Measurements from ENCODE around the gene ATP11A. TPM values are rescaled to one million over a fixed set of nuclear protein-coding genes. Genes with fewer than 3 reads are reported as not detected.
"Not testable (repeated sequence)": the region's sequence is repeated elsewhere in the genome, so short reads cannot be mapped to it uniquely, and the experiment has no call there.

The ATP11A gene
- total RNA-seq, 2 experiments from 2014 or later = 42.1 to 50.7 TPM

DNA sequence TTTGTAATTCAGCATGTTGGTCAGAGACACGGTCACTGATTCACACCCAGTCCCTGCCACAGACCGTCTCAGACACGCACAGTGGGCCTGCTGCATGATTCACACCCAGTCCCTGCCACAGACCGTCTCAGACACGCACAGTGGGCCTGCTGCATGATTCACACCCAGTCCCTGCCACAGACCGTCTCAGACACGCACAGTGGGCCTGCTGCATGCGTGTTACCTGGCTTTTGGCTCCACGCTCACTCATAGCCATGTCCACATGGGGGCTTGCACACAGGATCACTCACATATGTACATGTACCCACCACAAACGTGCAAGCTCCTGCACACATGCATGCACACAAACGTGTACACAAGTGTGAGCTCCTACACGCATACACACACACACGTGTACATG lies 194.9 kb downstream of the ATP11A start:
- H3K27ac Mint-ChIP-seq; DNase-seq; H3K27me3 Mint-ChIP-seq; POLR2A ChIA-PET; H3K9me3 Mint-ChIP-seq (ENCODE audit: low read depth); CTCF ChIA-PET; H3K4me3 Mint-ChIP-seq; H3K4me1 Mint-ChIP-seq; intact Hi-C loops (cut with DNase I, micrococcal nuclease); ATAC-seq: not testable (repeated sequence)
- peaks cover 19% of the 10 kb centered on the region for H3K36me3 Mint-ChIP-seq (ENCODE audit: low read depth)

DNA sequence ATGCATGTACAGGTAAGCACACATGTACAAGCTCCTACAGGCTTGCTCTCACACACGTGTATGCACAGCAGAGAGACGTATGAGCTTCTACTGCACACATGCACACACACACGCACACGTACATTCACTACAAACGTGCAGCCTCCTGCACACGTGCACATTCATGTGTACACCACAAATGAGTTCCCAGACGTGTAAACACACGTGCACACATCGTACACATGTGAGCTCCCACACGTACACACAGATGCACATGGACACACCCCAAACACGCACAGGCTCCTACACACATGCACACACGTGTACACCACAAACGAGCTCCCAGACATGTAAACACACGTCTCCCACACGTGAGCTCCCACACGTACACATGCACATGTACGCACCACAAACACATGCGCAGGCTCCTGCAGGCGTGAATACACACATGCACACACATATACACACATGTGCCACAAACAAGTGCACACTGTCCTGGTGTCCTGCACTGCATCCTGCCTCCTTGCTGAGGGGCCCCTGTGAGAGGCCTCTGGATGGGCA lies 195.5 kb downstream of the ATP11A start:
- Mint-ChIP-seq H3K9me3 (ENCODE audit: low read depth) (no peaks in the 10 kb centered on the region), H3K27ac (no peak overlapping the region), H3K36me3 (ENCODE audit: low read depth) (peaks cover 15% of the 10 kb centered on the region), H3K27me3 (no peaks in the 10 kb centered on the region), H3K4me3 (no peak overlapping the region), H3K4me1 (no peaks in the 10 kb centered on the region)
- CTCF ChIA-PET = no interaction called here
- DNase-seq (no peak), ATAC-seq (no peak)
- intact Hi-C loops (cut with DNase I, micrococcal nuclease) = no loop called here
- POLR2A ChIA-PET = no interaction called here

DNA sequence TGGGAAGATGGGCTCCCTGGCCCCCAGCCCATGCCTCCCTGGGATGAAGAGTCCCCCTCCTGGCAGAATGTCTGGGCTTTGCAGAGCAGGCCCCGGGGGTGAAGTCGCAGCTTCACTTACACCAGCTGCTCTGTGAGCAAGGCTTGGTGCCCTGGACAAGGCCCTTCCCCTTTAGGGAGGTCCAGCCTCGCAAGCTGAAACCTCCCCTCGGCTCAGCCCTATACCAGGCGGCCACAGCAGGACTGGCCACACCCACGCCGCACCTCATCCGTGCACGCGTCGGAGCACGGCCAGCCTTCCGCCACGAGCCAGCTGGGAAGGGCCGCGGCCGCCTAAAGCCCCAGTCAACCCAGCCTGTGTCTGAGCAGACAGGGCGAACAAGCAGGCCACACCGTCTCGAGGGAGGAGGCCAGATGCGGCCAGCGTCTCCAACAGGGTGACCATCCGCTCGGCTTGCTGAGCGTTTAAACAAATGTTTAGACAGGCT lies 196.0 kb downstream of the ATP11A start:
- intact Hi-C loops (cut with DNase I, micrococcal nuclease) = no loop called here
- Mint-ChIP-seq H3K27ac (no peak overlapping the region), H3K36me3 (ENCODE audit: low read depth) (peaks cover 10% of the 10 kb centered on the region), H3K4me1 (no peaks in the 10 kb centered on the region), H3K9me3 (ENCODE audit: low read depth) (no peaks in the 10 kb centered on the region), H3K4me3 (no peak overlapping the region), H3K27me3 (no peaks in the 10 kb centered on the region)
- POLR2A ChIA-PET = no interaction called here
- no peak for DNase-seq
- ATAC-seq = no peak
- CTCF ChIA-PET = no interaction called here

DNA sequence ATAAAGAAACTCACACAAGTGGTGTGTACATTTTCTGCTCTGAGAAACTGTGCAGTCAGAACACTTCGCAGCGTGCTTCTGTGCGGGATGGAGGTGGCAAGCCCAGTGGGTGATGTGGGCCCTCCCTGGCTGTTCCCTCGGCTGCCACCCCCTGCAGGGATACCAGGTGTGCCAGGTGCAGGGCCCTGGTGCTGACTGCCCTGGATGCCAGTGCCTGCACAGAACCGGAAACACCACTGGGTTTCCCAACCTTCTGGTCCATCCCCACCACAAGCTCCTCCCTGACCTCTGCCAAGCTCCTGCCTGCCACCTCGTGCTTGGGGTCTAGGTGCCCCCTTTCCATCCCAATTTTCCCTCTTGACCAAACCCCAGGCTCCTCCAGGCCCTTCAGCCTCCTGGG lies 197.3 kb downstream of the ATP11A start:
- CTCF ChIA-PET = no interaction called here

DNA sequence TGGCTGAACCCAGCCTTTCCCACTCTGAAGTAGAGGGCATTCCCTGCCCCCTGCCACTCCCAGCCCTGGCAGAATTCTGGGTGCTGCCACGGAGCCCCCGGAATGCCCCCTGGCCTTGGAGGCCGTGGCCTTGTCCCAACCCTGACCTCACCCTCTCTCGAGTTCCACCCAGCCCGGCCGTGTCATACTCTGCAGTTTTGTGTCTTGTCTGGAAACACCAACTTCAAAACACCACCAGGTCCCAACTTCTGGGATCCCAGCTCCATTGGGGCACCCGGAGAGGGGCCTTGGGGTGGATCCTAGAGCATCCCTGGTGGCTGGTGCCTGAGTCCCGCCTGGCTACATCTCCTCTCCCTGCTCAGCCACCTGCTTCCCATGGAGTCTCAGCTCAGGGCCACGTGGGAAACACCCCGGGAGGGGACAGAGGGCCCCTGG lies 197.7 kb downstream of the ATP11A start:
- H3K4me3 Mint-ChIP-seq = no peak overlapping the region
- H3K27me3 Mint-ChIP-seq = no peaks in the 10 kb centered on the region
- POLR2A ChIA-PET = no interaction called here
- intact Hi-C loops (cut with DNase I, micrococcal nuclease) = no loop called here
- CTCF ChIA-PET = no interaction called here
- H3K36me3 Mint-ChIP-seq (ENCODE audit: low read depth) = peaks cover 8% of the 10 kb centered on the region
- ATAC-seq (no peak), DNase-seq (peak; percentile 4)
- H3K9me3 Mint-ChIP-seq (ENCODE audit: low read depth) = no peaks in the 10 kb centered on the region
- H3K27ac Mint-ChIP-seq = no peak overlapping the region
- no peaks in the 10 kb centered on the region for H3K4me1 Mint-ChIP-seq

More for the DNA sequence above, 197.3 kb downstream of the ATP11A start:
- no peaks in the 10 kb centered on the region for H3K4me1 Mint-ChIP-seq
- no peak overlapping the region for H3K4me3 Mint-ChIP-seq
- DNase-seq (no peak), ATAC-seq (no peak)
- no peaks in the 10 kb centered on the region for H3K9me3 Mint-ChIP-seq (ENCODE audit: low read depth)
- H3K27ac Mint-ChIP-seq = no peak overlapping the region
- intact Hi-C loops (cut with DNase I, micrococcal nuclease) = no loop called here
- no peaks in the 10 kb centered on the region for H3K27me3 Mint-ChIP-seq
- POLR2A ChIA-PET = no interaction called here
- peaks cover 10% of the 10 kb centered on the region for H3K36me3 Mint-ChIP-seq (ENCODE audit: low read depth)

DNA sequence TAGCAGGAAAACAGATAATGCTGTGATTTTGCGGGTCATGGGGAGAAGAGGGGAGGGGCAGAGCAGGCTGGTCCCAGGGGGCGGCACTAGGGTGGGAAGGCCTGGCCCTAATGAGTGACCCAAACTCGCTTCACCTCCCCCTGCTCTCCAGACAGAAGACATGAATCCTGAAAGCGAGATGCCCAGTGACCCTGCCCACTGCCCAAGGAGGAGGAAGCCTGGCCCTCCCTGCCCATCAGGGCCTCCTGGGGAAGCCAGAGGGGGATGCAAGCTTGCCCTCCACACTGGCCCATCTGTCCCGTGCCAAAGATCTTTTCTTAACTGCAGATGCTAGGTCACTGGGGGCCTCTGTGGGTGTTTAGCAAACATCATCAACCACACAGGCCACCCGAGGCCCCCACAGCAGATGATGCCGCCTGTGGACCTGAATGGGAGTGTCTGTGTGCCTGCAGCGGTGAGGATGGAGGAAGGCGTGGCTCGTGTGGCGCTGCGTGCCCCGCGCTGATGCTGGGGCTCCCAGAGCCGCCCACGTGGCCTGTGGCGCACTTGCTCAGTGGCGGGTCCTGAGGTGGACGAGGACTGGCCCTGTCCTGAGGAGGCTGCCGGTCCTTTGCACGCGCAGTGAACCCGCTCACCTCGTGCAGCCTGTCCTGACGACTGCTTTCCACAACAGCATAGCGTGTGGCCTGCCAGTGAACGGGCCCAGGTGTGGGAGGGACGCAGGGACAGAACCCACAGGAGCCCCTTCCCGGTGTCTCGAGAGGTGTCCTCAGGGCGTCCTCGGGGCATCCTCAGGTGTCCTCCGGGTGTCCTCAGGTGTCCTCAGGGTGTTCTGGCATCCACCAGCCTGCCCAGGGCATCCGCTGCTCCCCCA lies 198.6 kb downstream of the ATP11A start:
- Mint-ChIP-seq H3K4me1 (no peaks in the 10 kb centered on the region), H3K36me3 (ENCODE audit: low read depth) (peaks cover 4% of the 10 kb centered on the region), H3K27me3 (peaks cover 5% of the 10 kb centered on the region), H3K27ac (no peak overlapping the region), H3K4me3 (no peak overlapping the region), H3K9me3 (ENCODE audit: low read depth) (no peaks in the 10 kb centered on the region)
- ChIA-PET POLR2A (no interaction called here), CTCF (interaction anchor here (0.7 kb wide), 1 partner anchor 1343 kb away, joined by 3 read pairs; no protein-coding TSS in a partner anchor)
- ATAC-seq (no peak), DNase-seq (peak; percentile 2)
- intact Hi-C loops (cut with DNase I, micrococcal nuclease) = no loop called here

DNA sequence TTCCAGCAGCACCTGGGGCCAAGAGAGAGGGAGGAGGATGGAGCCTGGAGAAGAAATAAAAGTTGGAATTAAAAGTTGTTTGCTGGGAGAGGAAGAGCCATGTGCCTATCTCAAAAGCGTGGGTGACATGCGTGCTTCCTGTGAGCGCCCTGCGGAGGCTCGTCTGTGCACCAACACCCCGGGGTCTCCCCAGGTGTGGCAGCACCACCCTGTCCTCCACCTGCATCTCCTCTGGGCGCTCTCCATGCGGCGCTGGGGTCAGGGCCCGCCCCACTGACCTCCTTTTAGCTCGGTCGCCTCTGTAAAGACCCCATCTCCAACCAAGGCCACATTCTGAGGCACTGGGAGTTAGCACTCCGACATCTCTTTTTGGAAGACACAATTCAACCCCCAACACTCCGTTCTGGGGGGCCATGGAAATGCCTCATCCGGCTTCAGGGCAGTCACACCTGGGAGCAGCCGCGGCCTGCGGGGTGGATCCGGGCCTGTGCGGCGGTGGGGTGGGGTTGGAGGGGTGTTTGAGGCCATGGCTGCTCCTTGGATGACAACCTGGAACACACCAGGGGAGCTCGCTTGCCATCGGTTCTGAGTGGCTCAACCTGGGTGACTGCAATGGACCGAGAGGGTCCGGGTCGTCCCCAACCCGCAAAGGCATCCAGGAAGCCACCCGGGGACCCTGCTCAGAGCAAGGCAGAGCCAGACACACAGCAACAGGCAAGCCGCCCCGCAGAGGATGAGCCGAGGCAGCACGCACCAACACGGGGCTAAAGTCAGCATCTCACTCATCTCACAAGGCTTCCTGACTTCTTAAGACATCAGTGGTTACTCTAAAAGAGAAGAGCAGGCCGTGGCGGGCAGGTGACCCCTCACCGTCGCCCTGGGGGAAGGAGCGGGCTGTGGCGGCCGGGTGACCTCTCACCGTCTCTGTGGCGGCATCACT lies 199.8 kb downstream of the ATP11A start:
- Mint-ChIP-seq H3K27ac (no peak overlapping the region), H3K36me3 (ENCODE audit: low read depth) (no peaks in the 10 kb centered on the region), H3K9me3 (ENCODE audit: low read depth) (no peaks in the 10 kb centered on the region), H3K4me3 (no peak overlapping the region), H3K4me1 (no peaks in the 10 kb centered on the region), H3K27me3 (peaks cover 5% of the 10 kb centered on the region)
- intact Hi-C loops (cut with DNase I, micrococcal nuclease) = no loop called here
- ChIA-PET POLR2A (no interaction called here), CTCF (no interaction called here)
- DNase-seq (no peak), ATAC-seq (no peak)

DNA sequence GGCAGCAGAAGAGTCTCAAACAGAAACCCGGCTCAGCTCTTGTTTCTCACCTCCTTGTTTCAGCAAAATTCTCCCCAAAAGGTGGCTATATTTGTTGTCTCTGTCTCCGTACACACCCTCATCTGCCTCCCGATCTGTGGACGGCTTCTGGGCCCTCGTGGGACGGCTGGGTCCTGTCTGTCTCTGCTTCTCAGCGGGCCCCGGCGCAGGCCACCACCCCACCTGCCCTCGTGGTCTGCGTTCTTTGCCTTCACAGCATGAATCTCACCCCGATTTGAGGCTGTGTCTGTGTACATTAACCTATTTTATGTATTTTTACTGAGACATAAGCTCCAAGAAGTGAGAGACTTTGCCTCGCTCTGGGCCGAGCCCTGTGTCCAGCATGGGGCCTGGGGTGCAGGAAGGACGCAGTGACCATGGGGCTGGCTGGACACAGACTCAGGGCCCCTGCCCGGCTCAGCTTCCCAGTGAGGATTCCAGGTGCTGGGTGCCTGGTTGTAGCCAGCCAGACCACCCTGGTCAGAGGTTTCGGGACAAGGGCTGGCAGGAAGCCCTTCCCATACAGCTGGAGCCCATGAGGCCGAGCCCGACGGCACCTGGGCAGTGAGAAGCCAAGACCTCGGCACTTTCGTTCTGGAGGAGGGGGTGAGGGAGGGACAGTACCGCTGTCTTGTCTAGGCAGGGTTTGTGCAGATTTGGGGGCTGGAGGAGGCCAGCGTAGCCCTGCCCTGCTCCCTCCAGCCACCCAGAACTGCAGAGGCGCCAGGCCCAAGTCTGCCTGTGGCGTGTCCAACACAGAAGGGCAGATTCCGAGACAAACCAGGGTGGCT lies 200.7 kb downstream of the ATP11A start:
- ATAC-seq = no peak
- Mint-ChIP-seq H3K36me3 (ENCODE audit: low read depth) (no peaks in the 10 kb centered on the region), H3K27me3 (peaks cover 6% of the 10 kb centered on the region), H3K9me3 (ENCODE audit: low read depth) (no peaks in the 10 kb centered on the region), H3K4me3 (no peak overlapping the region), H3K27ac (no peak overlapping the region), H3K4me1 (no peaks in the 10 kb centered on the region)
- ChIA-PET POLR2A (no interaction called here), CTCF (interaction anchor here (0.9 kb wide), 1 partner anchor 14 kb away, joined by 3 read pairs; no protein-coding TSS in a partner anchor)
- intact Hi-C loops (cut with DNase I, micrococcal nuclease) = no loop called here
- DNase-seq = peak; percentile 3

DNA sequence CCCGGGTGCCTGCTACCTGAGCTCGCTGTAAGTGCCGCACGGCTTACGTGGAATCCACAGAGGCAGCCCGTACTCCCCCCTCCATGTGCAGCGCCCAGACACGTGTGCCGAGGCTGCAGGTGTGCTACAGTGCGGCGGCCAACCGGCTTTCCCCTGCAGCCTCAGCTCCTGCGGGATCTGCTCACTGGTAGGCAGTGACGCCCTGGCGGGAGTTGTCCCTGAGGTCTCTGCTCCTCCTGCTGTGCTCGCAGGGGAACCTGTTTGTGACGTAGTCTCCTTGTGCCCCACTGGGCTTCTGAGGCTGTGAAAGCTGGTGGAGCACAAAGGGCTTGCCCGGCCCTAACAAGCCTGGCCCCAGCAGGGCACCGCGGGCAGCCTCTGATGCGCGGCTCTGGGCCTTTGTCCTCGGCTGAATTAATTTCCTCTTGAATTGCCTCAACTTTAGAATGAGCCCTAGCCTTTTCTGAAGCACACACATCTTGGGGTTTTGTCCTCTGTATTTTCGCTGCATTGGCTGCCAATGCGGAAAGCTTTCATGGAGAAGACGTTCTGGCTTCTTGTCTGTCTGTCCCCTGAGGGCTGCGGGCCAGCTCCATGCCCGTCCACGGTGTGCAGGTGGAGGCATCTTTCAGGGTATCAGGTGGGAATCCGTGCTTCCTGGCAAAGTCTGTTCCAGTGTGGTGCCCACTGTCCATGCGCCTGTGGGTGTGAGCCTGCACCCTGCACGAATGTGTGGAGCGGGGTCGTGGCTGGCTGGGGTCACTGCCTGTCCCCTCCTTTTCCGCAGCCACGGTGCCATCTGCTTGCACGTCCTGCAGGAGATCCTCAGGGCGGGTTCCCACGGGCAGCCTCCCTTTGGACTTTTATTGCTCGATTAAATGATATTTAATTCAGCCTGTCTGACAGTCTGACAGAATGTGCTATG lies 201.9 kb downstream of the ATP11A start:
- CTCF ChIA-PET = interaction anchor here (0.9 kb wide), 1 partner anchor 12 kb away, joined by 3 read pairs; no protein-coding TSS in a partner anchor
- Mint-ChIP-seq H3K4me1 (no peaks in the 10 kb centered on the region), H3K27me3 (peaks cover 6% of the 10 kb centered on the region), H3K27ac (no peak overlapping the region), H3K4me3 (no peak overlapping the region), H3K9me3 (ENCODE audit: low read depth) (no peaks in the 10 kb centered on the region), H3K36me3 (ENCODE audit: low read depth) (no peaks in the 10 kb centered on the region)
- DNase-seq (peak; percentile 2), ATAC-seq (no peak)
- POLR2A ChIA-PET = no interaction called here
- intact Hi-C loops (cut with DNase I, micrococcal nuclease) = no loop called here

DNA sequence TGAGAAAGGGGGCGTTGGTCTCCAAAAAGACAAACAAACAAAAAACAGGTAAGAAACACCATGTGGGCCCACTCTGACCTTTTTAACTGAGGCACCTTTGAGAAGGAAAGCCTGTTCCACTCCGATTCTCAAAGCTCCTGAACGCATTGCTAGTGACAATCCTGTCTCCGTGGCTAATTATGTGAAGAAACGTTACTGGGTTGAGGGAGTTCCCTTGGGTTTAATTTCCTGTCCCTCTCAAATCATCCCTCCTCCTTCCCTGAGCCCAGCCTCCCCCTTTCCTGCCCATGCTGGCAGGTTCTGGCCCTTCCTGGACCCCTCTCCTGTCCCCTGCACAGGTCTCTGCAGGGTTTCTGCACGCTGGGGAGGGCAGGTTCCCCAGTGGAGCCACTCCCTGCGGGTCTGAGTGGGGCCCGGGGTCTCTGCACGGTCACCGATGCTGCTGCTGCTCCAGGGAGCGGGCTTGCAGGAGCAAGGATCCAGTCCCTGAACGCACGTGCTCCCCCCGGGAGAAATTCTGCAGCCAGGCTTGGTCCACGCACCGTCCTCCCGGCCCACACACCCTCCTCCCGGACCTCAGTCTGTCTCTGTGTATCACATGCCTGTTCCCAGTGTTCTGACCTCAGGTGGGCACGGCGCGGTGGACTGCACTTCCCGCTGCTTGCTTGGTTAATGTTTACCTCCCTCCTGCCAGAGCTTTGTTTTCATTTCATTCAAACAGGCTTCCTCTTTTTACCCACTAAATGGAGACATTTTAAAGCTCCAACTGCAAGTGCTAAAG lies 202.8 kb downstream of the ATP11A start:
- CTCF ChIA-PET = interaction anchor here (0.7 kb wide), 1 partner anchor 39 kb away, joined by 3 read pairs; no protein-coding TSS in a partner anchor
- Mint-ChIP-seq H3K4me1 (no peaks in the 10 kb centered on the region), H3K27ac (no peak overlapping the region), H3K9me3 (ENCODE audit: low read depth) (no peaks in the 10 kb centered on the region), H3K36me3 (ENCODE audit: low read depth) (no peaks in the 10 kb centered on the region), H3K4me3 (no peak overlapping the region), H3K27me3 (peaks cover 6% of the 10 kb centered on the region)
- DNase-seq (peak; percentile 3), ATAC-seq (no peak)
- POLR2A ChIA-PET = no interaction called here
- intact Hi-C loops (cut with DNase I, micrococcal nuclease) = no loop called here

Measured in activated CD4-positive, alpha-beta T cell treated with anti-CD3 and anti-CD28 coated beads for 36 hours (primary cell).